GM12878 (cell line): ENCODE results near the gene HSF2BP.
"Not testable (repeated sequence)": the region's sequence is repeated elsewhere in the genome, so short reads cannot be mapped to it uniquely, and the experiment has no call there.

Experiments used
- BCL3 ChIP-seq: IDR thresholded peaks from 2 replicates; pipeline ENCODE4 v1.6.1; 2011; ENCODE audit warnings: borderline replicate concordance, low read depth, mild to moderate bottlenecking, moderate library complexity, low read length; ENCODE audit not compliant: insufficient read depth, poor library complexity, severe bottlenecking
- KAT2A ChIP-seq: conservative IDR thresholded peaks from 2 replicates; pipeline ENCODE4 v1.6.1; 2011; ENCODE audit warnings: low read depth, low read length; ENCODE audit not compliant: control insufficient read depth
- POLR2AphosphoS5 ChIP-seq: IDR thresholded peaks from 2 replicates; pipeline ENCODE4 v1.6.1; 2011; ENCODE audit warnings: mild to moderate bottlenecking, low read length, inconsistent platforms
- SMC3 ChIP-seq: IDR thresholded peaks from 2 replicates; pipeline ENCODE4 v1.6.1; 2011; ENCODE audit warnings: low read length, improper control_type of control experiment, borderline replicate concordance
- TF ChIP-seq, protein P1 (sequence below), 3 experiments: IDR thresholded peaks in 2 of 3; conservative IDR thresholded peaks in 1 of 3; 2 replicates each; pipeline ENCODE4 v1.5.1; 2011; ENCODE audit warnings: low read depth in 3 of 3, low read length in 3 of 3, mild to moderate bottlenecking in 3 of 3, control low read depth in 2 of 3, moderate library complexity in 2 of 3, inconsistent platforms in 1 of 3, mixed read lengths in 1 of 3; ENCODE audit not compliant: control insufficient read depth in 2 of 3, insufficient read depth in 1 of 3; ENCODE audit errors: extremely low read depth in 1 of 3
- TF ChIP-seq, protein P2 (sequence below): fragments of 150-350 bp; IDR thresholded peaks from 2 replicates; pipeline ENCODE4 v1.6.1; 2014; ENCODE audit warnings: mild to moderate bottlenecking, low read depth, low read length

GRCh38 chr21:43479197-43479596, 180.1 kb downstream of the HSF2BP start:
- not testable (repeated sequence) for TF ChIP-seq POLR2AphosphoS5, KAT2A, BCL3, SMC3
- TF ChIP-seq, protein P1, sequence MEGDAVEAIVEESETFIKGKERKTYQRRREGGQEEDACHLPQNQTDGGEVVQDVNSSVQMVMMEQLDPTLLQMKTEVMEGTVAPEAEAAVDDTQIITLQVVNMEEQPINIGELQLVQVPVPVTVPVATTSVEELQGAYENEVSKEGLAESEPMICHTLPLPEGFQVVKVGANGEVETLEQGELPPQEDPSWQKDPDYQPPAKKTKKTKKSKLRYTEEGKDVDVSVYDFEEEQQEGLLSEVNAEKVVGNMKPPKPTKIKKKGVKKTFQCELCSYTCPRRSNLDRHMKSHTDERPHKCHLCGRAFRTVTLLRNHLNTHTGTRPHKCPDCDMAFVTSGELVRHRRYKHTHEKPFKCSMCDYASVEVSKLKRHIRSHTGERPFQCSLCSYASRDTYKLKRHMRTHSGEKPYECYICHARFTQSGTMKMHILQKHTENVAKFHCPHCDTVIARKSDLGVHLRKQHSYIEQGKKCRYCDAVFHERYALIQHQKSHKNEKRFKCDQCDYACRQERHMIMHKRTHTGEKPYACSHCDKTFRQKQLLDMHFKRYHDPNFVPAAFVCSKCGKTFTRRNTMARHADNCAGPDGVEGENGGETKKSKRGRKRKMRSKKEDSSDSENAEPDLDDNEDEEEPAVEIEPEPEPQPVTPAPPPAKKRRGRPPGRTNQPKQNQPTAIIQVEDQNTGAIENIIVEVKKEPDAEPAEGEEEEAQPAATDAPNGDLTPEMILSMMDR (IDR thresholded peaks at IDR 0.05 in 2 of 3, conservative IDR thresholded peaks at IDR 0.05 in 1 of 3; ENCODE audit: control insufficient read depth in 2 of 3, extremely low read depth in 1 of 3, insufficient read depth in 1 of 3, low read depth in 3 of 3, low read length in 3 of 3): not testable (repeated sequence)
- TF ChIP-seq, protein P2, sequence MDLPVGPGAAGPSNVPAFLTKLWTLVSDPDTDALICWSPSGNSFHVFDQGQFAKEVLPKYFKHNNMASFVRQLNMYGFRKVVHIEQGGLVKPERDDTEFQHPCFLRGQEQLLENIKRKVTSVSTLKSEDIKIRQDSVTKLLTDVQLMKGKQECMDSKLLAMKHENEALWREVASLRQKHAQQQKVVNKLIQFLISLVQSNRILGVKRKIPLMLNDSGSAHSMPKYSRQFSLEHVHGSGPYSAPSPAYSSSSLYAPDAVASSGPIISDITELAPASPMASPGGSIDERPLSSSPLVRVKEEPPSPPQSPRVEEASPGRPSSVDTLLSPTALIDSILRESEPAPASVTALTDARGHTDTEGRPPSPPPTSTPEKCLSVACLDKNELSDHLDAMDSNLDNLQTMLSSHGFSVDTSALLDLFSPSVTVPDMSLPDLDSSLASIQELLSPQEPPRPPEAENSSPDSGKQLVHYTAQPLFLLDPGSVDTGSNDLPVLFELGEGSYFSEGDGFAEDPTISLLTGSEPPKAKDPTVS: not testable (repeated sequence)
